CD14-positive monocyte (primary cell): ENCODE data around the gene SFRP5. TPM values are rescaled to one million over a fixed set of nuclear protein-coding genes. Genes with fewer than 3 reads are reported as not detected.
A peak's percentile ranks its signal among the peaks of the same experiment; 100 is the strongest.

Source experiments
- DNase-seq, 3 donors: peaks; one replicate each; pipeline ENCODE4 v3.0.0-alpha.2; 2011 to 2022
- H2AFZ ChIP-seq: 2 replicates; pipeline ENCODE4 v1.6.0; 2012; ENCODE audit warnings: mild to moderate bottlenecking, low read depth, low read length, inconsistent platforms; ENCODE audit not compliant: insufficient read depth, poor library complexity, severe bottlenecking
- H3K27ac ChIP-seq, 2 donors: 1 replicate in 1 of 2; 2 replicates in 1 of 2; pipeline ENCODE4 v1.5.1; 2012 to 2013; ENCODE audit warnings: low read length in 2 of 2, control low read depth in 1 of 2, inconsistent platforms in 1 of 2, low read depth in 1 of 2, mild to moderate bottlenecking in 1 of 2
- H3K27me3 ChIP-seq, 2 donors: one replicate each; pipeline versions ENCODE4 v1.6.0 to v1.6.1; 2011 to 2013; ENCODE audit warnings: low read length in 2 of 2; ENCODE audit not compliant: control insufficient read depth in 2 of 2, insufficient read depth in 2 of 2
- H3K36me3 ChIP-seq, 2 donors: replicated peaks in 1 of 2; 1 replicate in 1 of 2; 2 replicates in 1 of 2; pipeline versions ENCODE4 v1.5.1 to v1.6.1; 2012 to 2013; ENCODE audit warnings: low read length in 2 of 2, control low read depth in 1 of 2, inconsistent platforms in 1 of 2, mild to moderate bottlenecking in 1 of 2; ENCODE audit not compliant: insufficient read depth in 2 of 2, control insufficient read depth in 1 of 2
- H3K4me1 ChIP-seq, 2 donors: 1 replicate in 1 of 2; 2 replicates in 1 of 2; pipeline versions ENCODE4 v1.5.1 to v1.6.1; 2012 to 2013; ENCODE audit warnings: low read length in 2 of 2, control low read depth in 1 of 2, inconsistent platforms in 1 of 2, mild to moderate bottlenecking in 1 of 2, moderate library complexity in 1 of 2; ENCODE audit not compliant: insufficient read depth in 2 of 2, control insufficient read depth in 1 of 2
- H3K4me2 ChIP-seq: replicated peaks from 2 replicates; pipeline ENCODE3; 2012; ENCODE audit warnings: low read length, moderate library complexity, mild to moderate bottlenecking; ENCODE audit not compliant: poor library complexity, severe bottlenecking; ENCODE audit errors: extremely low read depth
- H3K4me3 ChIP-seq, 3 experiments: fragments of 200-600 bp in 1 of 3; sonication (generic) in 1 of 3; replicated peaks in 1 of 3; 1 replicate in 2 of 3; 2 replicates in 1 of 3; pipeline ENCODE4 v1.5.1; 2011 to 2013; ENCODE audit warnings: low read length in 3 of 3, mild to moderate bottlenecking in 3 of 3, control low read depth in 2 of 3, low read depth in 2 of 3, inconsistent platforms in 1 of 3, moderate library complexity in 1 of 3
- H3K79me2 ChIP-seq: 2 replicates; pipeline ENCODE4 v1.6.0; 2012; ENCODE audit warnings: mild to moderate bottlenecking, control low read depth, inconsistent platforms, low read length, moderate library complexity; ENCODE audit not compliant: insufficient read depth
- H3K9ac ChIP-seq: 2 replicates; pipeline ENCODE4 v1.6.0; 2017; ENCODE audit warnings: low read length, mild to moderate bottlenecking; ENCODE audit not compliant: insufficient read depth, poor library complexity, severe bottlenecking
- H3K9me3 ChIP-seq, 2 donors: replicated peaks in 1 of 2; 1 replicate in 1 of 2; 2 replicates in 1 of 2; pipeline versions ENCODE4 v1.5.1 to v1.6.1; 2012 to 2013; ENCODE audit warnings: low read length in 2 of 2, control low read depth in 1 of 2; ENCODE audit not compliant: control insufficient read depth in 1 of 2, insufficient read depth in 1 of 2
- H4K20me1 ChIP-seq: 2 replicates; pipeline ENCODE4 v1.6.0; 2012; ENCODE audit warnings: mild to moderate bottlenecking, low read length, control low read depth, moderate library complexity; ENCODE audit not compliant: insufficient read depth
- H3K27ac Mint-ChIP-seq, 7 donors: one replicate each; pipeline ENCODE4 v1.8.0; 2020; ENCODE audit warnings: mild to moderate bottlenecking in 7 of 7, mixed read lengths in 7 of 7, moderate library complexity in 6 of 7, inconsistent platforms in 2 of 7
- H3K27me3 Mint-ChIP-seq, 3 donors: one replicate each; pipeline ENCODE4 v1.8.0; 2021 to 2022; ENCODE audit warnings: low read depth in 3 of 3, mild to moderate bottlenecking in 3 of 3, mixed read lengths in 3 of 3, moderate library complexity in 3 of 3, inconsistent platforms in 1 of 3
- H3K36me3 Mint-ChIP-seq, 2 donors: one replicate each; pipeline ENCODE4 v1.8.0; 2020; ENCODE audit warnings: mixed read lengths in 2 of 2, inconsistent platforms in 1 of 2, mild to moderate bottlenecking in 1 of 2
- H3K4me1 Mint-ChIP-seq: one replicate; pipeline ENCODE4 v1.8.0; 2020; ENCODE audit warnings: mild to moderate bottlenecking, mixed read lengths
- H3K4me3 Mint-ChIP-seq, 2 donors: one replicate each; pipeline ENCODE4 v1.8.0; 2020; ENCODE audit warnings: mild to moderate bottlenecking in 2 of 2, mixed read lengths in 2 of 2, moderate library complexity in 1 of 2
- H3K9me3 Mint-ChIP-seq, 7 donors: one replicate each; pipeline ENCODE4 v1.8.0; 2020 to 2022; ENCODE audit warnings: mixed read lengths in 7 of 7, mild to moderate bottlenecking in 6 of 7, moderate library complexity in 6 of 7, inconsistent platforms in 2 of 7
- CTCF ChIP-seq: fragments of 200-600 bp; IDR thresholded peaks from one replicate; pipeline ENCODE4 v1.8.0; 2022; ENCODE audit warnings: antibody characterized with exemption, mild to moderate bottlenecking
- WGBS: methylation state at CpG from one replicate; pipeline ENCODE4 v1.1.5; 2013; ENCODE audit warnings: missing lambda C conversion rate; ENCODE audit not compliant: insufficient coverage; 5-methylcytosine and 5-hydroxymethylcytosine counted together
- intact Hi-C, 2 donors: fragments of 100-400 bp; cut with micrococcal nuclease; formaldehyde crosslinking; loops; one replicate each; pipeline versions ENCODE4 v1.15.0 to v1.15.1; 2023
- polyA plus RNA-seq, 3 donors: library from polyadenylated mRNA; depleted of rRNA in 1 of 3; unstranded in 2 of 3; stranded (reverse) in 1 of 3; fragments of 300-500 nt in 2 of 3; fragments of >200 nt in 1 of 3; fragmentation: Illumina TruSeq in 2 of 3; gene quantifications; 1 replicate in 2 of 3; 2 replicates in 1 of 3; pipeline ENCODE4 v1.2.3, GENCODE V29; 2012 to 2021

SFRP5 gene
- polyA plus RNA-seq, 3 donors: not detected

GRCh38 chr10:97760461-97761257, 11.1 kb downstream of the SFRP5 start:
- Histone ChIP-seq H3K79me2 (no peaks in the 10 kb centered on the region), H3K27ac (no peak overlapping the region), H3K9me3 (no peaks in the 10 kb centered on the region), H3K36me3 (peaks cover 63 to 66% of the 10 kb centered on the region in 2 donors), H3K4me2 (no peak overlapping the region), H3K9ac (no peak overlapping the region), H2AFZ (no peak overlapping the region), H3K4me1 (no peaks in the 10 kb centered on the region), H4K20me1 (no peaks in the 10 kb centered on the region), H3K4me3 (no peak overlapping the region), H3K27me3 (no peaks in the 10 kb centered on the region)
- H3K27me3 Mint-ChIP-seq: peaks cover 0 to 3% (median 0%) of the 10 kb centered on the region in 3 donors
- H3K36me3 Mint-ChIP-seq: peaks cover 55 to 66% of the 10 kb centered on the region in 2 donors
- 98% methylated on average over 10 of the region's 11 CpGs for WGBS
- no peak for DNase-seq
- H3K4me1 Mint-ChIP-seq: no peaks in the 10 kb centered on the region
- intact Hi-C loops: no loop called here
- H3K4me3 Mint-ChIP-seq: no peak overlapping the region
- no peaks in the 10 kb centered on the region for H3K9me3 Mint-ChIP-seq
- peak overlapping the region in 2 of 7 donors; percentile 20 to 33 for H3K27ac Mint-ChIP-seq
- no peak for TF ChIP-seq CTCF

- Histone ChIP-seq H4K20me1 (no peaks in the 10 kb centered on the region), H3K4me3 (no peak overlapping the region), H2AFZ (no peak overlapping the region), H3K4me1 (no peaks in the 10 kb centered on the region), H3K79me2 (no peaks in the 10 kb centered on the region), H3K27me3 (no peaks in the 10 kb centered on the region), H3K4me2 (no peak overlapping the region), H3K27ac (no peak overlapping the region), H3K9ac (no peak overlapping the region), H3K9me3 (no peaks in the 10 kb centered on the region), H3K36me3 (peaks cover 70 to 73% of the 10 kb centered on the region in 2 donors)
- Mint-ChIP-seq H3K9me3 (peaks cover 0 to 2% (median 0%) of the 10 kb centered on the region in 7 donors), H3K27ac (peak overlapping the region in 1 of 7 donors; percentile 46), H3K36me3 (peaks cover 61 to 74% of the 10 kb centered on the region in 2 donors), H3K27me3 (peaks cover 0 to 3% (median 0%) of the 10 kb centered on the region in 3 donors), H3K4me1 (no peaks in the 10 kb centered on the region), H3K4me3 (no peak overlapping the region)
- 67% methylated on average over 3 of the region's 5 CpGs for whole genome bisulfite sequencing
- no peak for TF ChIP-seq CTCF
- intact Hi-C loops: no loop called here
- DNase-seq: no peak
Observed at GRCh38 chr10:97759946-97760345, 11.9 kb downstream of the SFRP5 start.
